GM19025 (cell line): Measurements from ENCODE around the gene CCDC57.
"Not testable (repeated sequence)": the region's sequence is repeated elsewhere in the genome, so short reads cannot be mapped to it uniquely, and the experiment has no call there.

ENCODE experiments used
- ATAC-seq: cut with Tn5 transposase; IDR thresholded peaks from one replicate; pipeline ENCODE4 v1.9.1; 2021; ENCODE audit warnings: mild to moderate bottlenecking, low read depth, moderate library complexity; ENCODE audit not compliant: unreplicated experiment

Gene CCDC57

GRCh38 chr17:82225368-82226029 is 12.9 kb upstream of the CCDC57 start:
- no peak for ATAC-seq

GRCh38 chr17:82224666-82225065 is 12.0 kb upstream of the CCDC57 start:
- ATAC-seq: no peak

- no peak for ATAC-seq
Measured at GRCh38 chr17:82223517-82223916, 10.9 kb upstream of the CCDC57 start.

- ATAC-seq: no peak
Measured at GRCh38 chr17:82222816-82223215, 10.2 kb upstream of the CCDC57 start.

- no peak for ATAC-seq
Measured at GRCh38 chr17:82221341-82221902, 8.8 kb upstream of the CCDC57 start.

GRCh38 chr17:82219753-82220709 is 7.4 kb upstream of the CCDC57 start:
- no peak for ATAC-seq

- no peak for ATAC-seq
Measured at GRCh38 chr17:82219083-82219482, 6.4 kb upstream of the CCDC57 start.

GRCh38 chr17:82218349-82219075 is 5.9 kb upstream of the CCDC57 start:
- no peak for ATAC-seq

- ATAC-seq: no peak
Measured at GRCh38 chr17:82217530-82218204, 5.0 kb upstream of the CCDC57 start.

- no peak for ATAC-seq
Measured at GRCh38 chr17:82217120-82217529, 4.5 kb upstream of the CCDC57 start.

GRCh38 chr17:82216301-82217119 is 3.9 kb upstream of the CCDC57 start:
- no peak for ATAC-seq

GRCh38 chr17:82215972-82216300 is 3.3 kb upstream of the CCDC57 start:
- ATAC-seq: no peak

- no peak for ATAC-seq
Measured at GRCh38 chr17:82215095-82215971, 2.7 kb upstream of the CCDC57 start.

GRCh38 chr17:82214012-82214628 is 1.5 kb upstream of the CCDC57 start:
- no peak for ATAC-seq

GRCh38 chr17:82213251-82214011 is 789 bp upstream of the CCDC57 start:
- ATAC-seq: no peak

- not testable (repeated sequence) for ATAC-seq
Measured at GRCh38 chr17:82210655-82211054, 2.0 kb downstream of the CCDC57 start.

GRCh38 chr17:82205720-82206508 is 6.7 kb downstream of the CCDC57 start:
- ATAC-seq: no peak
